ENCODE measurements around the gene CD80. TPM values are rescaled to one million over a fixed set of nuclear protein-coding genes. Genes with fewer than 3 reads are reported as not detected.
A peak's percentile ranks its signal among the peaks of the same experiment; 100 is the strongest.

Gene CD80
- total RNA-seq, 1 experiment from 2014 or later = not detected

DNA sequence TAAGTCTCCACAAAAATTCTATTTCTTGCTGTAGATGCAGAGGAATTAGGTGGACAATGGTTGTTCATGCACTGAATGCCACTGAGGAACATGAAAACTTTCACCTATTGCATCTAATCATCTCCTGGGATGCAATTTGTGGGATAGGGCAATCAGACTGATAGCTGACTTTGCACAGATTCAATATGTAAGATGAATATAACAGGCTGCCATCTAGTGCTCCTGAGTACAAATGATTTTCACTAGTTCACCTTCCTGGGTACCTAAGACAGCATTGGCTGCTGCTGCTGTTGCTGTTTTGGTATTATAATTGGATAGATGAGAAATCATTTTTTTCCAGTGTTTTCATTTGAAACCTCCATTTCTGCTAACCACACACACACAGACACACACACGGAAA, 41.4 kb downstream of the CD80 start:
- no peak overlapping the region for H3K4me3 ChIP-seq
- no peaks in the 10 kb centered on the region for H3K27me3 ChIP-seq (replicated peaks)
- H3K4me1 ChIP-seq (replicated peaks) = no peaks in the 10 kb centered on the region
- H3K9me3 ChIP-seq (replicated peaks) = no peaks in the 10 kb centered on the region
- no peak for DNase-seq (ENCODE audit: low read depth in 1 of 2, low spot score in 2 of 2)
- peaks cover 77% of the 10 kb centered on the region for H3K36me3 ChIP-seq
- no peak overlapping the region for H3K27ac ChIP-seq

DNA sequence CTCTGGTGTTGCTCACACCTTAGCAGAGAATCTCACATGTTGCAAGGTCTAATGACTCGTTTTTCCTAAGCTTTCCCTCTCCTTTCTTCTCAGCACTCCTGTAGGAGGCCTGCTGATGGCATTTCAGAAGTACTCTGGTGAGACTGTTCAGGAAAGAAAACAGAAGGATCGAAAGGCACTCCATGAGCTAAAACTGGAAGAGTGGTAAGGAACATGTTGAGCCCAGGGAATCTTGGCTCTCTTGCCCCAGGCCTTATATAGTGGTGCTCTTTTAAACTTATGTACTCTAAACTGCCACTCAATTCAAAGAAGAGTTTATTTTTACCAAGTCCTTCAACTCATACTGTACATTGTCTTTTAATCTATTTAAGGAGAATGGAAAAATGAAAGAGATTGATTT, 42.3 kb downstream of the CD80 start:
- H3K4me1 ChIP-seq (replicated peaks) = no peaks in the 10 kb centered on the region
- H3K27ac ChIP-seq = no peak overlapping the region
- no peaks in the 10 kb centered on the region for H3K27me3 ChIP-seq (replicated peaks)
- no peak overlapping the region for H3K4me3 ChIP-seq
- peaks cover 77% of the 10 kb centered on the region for H3K36me3 ChIP-seq
- DNase-seq (ENCODE audit: low read depth in 1 of 2, low spot score in 2 of 2) = no peak
- no peaks in the 10 kb centered on the region for H3K9me3 ChIP-seq (replicated peaks)

DNA sequence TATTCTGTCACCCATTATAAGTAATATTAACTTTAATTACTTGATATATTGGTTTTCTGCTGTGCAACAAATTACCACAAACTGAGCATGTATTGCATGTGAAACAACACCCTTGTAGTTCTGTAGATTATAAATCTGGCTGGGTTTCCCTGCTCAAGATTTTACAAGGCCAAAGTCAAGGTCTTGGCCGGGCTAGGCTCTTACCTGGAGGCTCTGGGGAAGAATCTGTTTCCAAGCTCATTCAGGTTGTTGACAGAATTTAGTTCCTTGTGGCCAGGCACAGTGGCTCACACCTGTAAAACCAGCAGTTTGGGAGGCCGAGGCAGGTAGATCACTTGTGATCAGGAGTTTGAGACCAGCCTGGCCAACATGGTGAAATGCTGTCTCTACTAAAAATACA, 44.8 kb downstream of the CD80 start:
- H3K27me3 ChIP-seq (replicated peaks) = no peaks in the 10 kb centered on the region
- no peak for DNase-seq (ENCODE audit: low read depth in 1 of 2, low spot score in 2 of 2)
- H3K27ac ChIP-seq = no peak overlapping the region
- H3K4me3 ChIP-seq = no peak overlapping the region
- H3K9me3 ChIP-seq (replicated peaks) = no peaks in the 10 kb centered on the region
- no peaks in the 10 kb centered on the region for H3K4me1 ChIP-seq (replicated peaks)
- peaks cover 60% of the 10 kb centered on the region for H3K36me3 ChIP-seq

DNA sequence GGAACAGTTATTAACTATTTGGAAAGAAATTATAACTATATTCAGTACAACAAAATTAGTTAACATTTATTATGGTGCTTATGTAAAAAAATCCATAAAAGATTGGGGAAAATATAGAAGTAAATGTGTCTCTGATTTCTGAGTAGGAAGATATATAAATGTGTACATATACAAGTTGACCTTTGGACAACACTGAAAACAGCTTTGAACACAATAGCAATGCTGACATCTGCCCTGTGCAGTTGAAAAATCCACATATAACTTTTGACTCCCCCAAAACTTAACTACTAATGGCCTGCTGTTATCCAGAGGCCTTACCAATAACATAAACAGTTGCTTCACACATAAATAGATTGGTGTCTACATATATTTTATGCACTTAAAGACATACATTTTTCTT, 48.7 kb downstream of the CD80 start:
- no peak overlapping the region for H3K4me3 ChIP-seq
- peaks cover 51% of the 10 kb centered on the region for H3K36me3 ChIP-seq
- H3K4me1 ChIP-seq (replicated peaks) = no peaks in the 10 kb centered on the region
- no peak overlapping the region for H3K27ac ChIP-seq
- H3K27me3 ChIP-seq (replicated peaks) = no peaks in the 10 kb centered on the region
- DNase-seq (ENCODE audit: low read depth in 1 of 2, low spot score in 2 of 2) = no peak
- no peaks in the 10 kb centered on the region for H3K9me3 ChIP-seq (replicated peaks)

DNA sequence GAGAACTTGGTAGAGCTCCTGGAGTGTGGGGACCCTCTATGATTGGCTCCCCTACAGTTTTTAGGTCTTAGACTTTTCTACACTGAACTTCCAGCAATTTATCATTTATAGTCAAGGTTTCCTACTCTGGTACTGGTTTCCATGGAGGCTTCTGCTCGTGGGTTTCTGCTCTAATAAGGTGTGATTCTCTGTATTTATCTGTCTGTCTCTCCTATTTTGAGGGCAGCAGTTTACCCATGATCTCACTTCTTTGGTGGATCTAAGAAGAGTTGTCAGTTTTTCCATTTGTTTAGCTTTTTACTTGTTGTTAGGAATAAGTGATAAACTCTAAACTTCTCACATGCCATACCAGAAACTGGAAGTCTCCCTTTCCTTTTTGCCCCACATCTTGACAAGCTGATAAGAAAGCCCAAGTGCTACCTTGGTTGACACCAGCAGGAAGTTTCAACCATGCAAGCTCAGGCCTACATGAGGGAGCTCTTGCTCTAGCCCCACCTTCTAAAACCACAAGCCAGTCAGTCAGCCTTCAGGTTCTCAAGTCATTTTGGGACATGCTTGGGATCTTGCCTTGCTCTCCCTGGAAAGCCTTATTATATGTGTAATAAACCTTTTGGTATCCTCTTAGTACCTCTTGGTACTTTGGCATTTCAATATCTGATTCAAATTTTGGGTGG, 51.1 kb downstream of the CD80 start:
- H3K4me3 ChIP-seq = no peak overlapping the region
- peaks cover 47% of the 10 kb centered on the region for H3K36me3 ChIP-seq
- H3K9me3 ChIP-seq (replicated peaks) = no peaks in the 10 kb centered on the region
- no peak overlapping the region for H3K27ac ChIP-seq
- no peak for DNase-seq (ENCODE audit: low read depth in 1 of 2, low spot score in 2 of 2)
- H3K4me1 ChIP-seq (replicated peaks) = no peaks in the 10 kb centered on the region
- no peaks in the 10 kb centered on the region for H3K27me3 ChIP-seq (replicated peaks)

DNA sequence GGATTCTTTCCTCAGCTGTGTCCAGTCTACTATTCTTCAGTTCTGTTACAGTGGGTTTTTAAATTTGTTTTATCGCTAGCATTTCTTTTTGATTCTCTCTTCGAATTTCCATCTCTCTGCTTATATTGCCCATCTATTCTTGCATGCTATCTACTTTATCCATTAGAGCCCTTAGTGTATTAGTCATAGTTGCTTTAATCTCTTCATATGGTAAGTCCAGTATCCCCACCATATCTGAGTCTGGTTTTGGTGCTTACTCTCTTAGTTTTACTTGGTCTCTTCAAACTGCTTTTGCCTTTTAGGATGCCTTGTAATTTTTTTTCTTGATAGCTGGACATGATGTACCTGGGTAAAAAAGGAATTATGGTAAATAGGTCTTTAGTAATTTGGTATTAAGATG, 52.0 kb downstream of the CD80 start:
- Histone ChIP-seq H3K27ac (no peak overlapping the region), H3K4me1 (replicated peaks) (no peaks in the 10 kb centered on the region), H3K9me3 (replicated peaks) (no peaks in the 10 kb centered on the region), H3K36me3 (peaks cover 43% of the 10 kb centered on the region), H3K27me3 (replicated peaks) (no peaks in the 10 kb centered on the region), H3K4me3 (no peak overlapping the region)
- DNase-seq (ENCODE audit: low read depth in 1 of 2, low spot score in 2 of 2) = no peak

DNA sequence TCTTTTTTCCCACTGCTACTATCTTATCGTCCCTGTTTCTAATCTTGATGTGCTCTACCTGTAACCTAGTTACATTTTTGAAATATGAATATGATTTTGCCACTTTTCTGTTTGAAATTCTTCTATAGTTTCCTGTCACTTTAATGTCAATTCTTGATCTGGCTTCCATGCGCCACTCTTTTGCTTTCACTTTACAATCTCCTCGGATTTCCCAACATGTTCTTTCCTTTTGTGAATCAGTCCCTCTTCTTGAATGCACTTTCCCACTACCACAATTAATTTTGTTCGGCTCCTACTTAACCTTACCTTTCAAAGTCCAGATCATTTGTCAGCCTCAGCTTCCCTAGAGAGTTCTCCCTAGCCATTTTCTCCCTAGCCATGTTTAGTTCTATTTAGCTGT, 52.8 kb downstream of the CD80 start:
- H3K36me3 ChIP-seq = peaks cover 43% of the 10 kb centered on the region
- H3K27me3 ChIP-seq (replicated peaks) = no peaks in the 10 kb centered on the region
- no peak overlapping the region for H3K4me3 ChIP-seq
- DNase-seq (ENCODE audit: low read depth in 1 of 2, low spot score in 2 of 2) = no peak
- H3K9me3 ChIP-seq (replicated peaks) = no peaks in the 10 kb centered on the region
- no peaks in the 10 kb centered on the region for H3K4me1 ChIP-seq (replicated peaks)
- no peak overlapping the region for H3K27ac ChIP-seq

DNA sequence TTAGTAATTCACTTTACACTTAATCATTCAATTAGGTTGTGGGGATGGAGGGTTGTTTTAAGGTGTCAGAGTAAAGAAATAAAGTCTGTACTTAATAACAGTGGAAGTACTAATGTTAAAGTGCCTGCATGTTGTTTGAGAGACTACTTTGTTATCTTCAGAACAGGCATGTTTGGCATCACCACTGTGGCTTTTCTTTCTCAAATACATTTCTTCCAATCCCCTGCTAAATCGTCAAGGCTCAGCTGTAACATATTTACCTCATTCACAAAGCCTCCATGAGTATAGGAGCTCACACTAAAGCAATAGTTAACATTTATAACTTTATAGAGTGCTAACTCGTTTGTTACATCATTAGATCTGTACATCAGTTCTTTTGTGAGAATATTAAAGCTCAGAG, 58.5 kb downstream of the CD80 start:
- Histone ChIP-seq H3K27ac (no peak overlapping the region), H3K4me1 (replicated peaks) (peaks cover 16% of the 10 kb centered on the region), H3K4me3 (no peak overlapping the region), H3K36me3 (peaks cover 23% of the 10 kb centered on the region; the same call in 1 of the 2 replicates), H3K9me3 (replicated peaks) (no peaks in the 10 kb centered on the region), H3K27me3 (replicated peaks) (no peaks in the 10 kb centered on the region)
- no peak for DNase-seq (ENCODE audit: low read depth in 1 of 2, low spot score in 2 of 2)

DNA sequence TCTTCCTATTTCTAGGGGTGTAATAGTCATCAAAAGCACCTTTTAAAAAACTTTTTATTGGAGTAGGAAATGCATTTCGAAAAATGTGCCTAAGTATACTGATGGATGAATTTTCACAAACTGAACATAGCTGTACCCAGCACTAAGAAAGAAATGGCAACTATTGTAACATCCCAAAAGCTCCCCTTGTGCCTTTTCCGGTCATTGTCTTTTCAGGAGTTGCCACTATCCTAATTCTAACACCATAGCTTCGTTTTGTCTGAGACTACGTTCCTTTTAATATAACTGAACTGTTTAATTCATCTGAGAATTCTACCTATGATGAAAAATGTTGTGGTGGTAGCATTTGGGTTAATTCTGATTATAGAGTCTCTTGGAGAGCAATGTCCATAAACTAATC, 59.1 kb downstream of the CD80 start:
- no peak for DNase-seq (ENCODE audit: low read depth in 1 of 2, low spot score in 2 of 2)
- no peaks in the 10 kb centered on the region for H3K9me3 ChIP-seq (replicated peaks)
- H3K4me1 ChIP-seq (replicated peaks) = peaks cover 16% of the 10 kb centered on the region
- H3K27ac ChIP-seq = no peak overlapping the region
- peaks cover 18% of the 10 kb centered on the region; the same call in 1 of the 2 replicates for H3K36me3 ChIP-seq
- no peak overlapping the region for H3K4me3 ChIP-seq
- H3K27me3 ChIP-seq (replicated peaks) = no peaks in the 10 kb centered on the region

DNA sequence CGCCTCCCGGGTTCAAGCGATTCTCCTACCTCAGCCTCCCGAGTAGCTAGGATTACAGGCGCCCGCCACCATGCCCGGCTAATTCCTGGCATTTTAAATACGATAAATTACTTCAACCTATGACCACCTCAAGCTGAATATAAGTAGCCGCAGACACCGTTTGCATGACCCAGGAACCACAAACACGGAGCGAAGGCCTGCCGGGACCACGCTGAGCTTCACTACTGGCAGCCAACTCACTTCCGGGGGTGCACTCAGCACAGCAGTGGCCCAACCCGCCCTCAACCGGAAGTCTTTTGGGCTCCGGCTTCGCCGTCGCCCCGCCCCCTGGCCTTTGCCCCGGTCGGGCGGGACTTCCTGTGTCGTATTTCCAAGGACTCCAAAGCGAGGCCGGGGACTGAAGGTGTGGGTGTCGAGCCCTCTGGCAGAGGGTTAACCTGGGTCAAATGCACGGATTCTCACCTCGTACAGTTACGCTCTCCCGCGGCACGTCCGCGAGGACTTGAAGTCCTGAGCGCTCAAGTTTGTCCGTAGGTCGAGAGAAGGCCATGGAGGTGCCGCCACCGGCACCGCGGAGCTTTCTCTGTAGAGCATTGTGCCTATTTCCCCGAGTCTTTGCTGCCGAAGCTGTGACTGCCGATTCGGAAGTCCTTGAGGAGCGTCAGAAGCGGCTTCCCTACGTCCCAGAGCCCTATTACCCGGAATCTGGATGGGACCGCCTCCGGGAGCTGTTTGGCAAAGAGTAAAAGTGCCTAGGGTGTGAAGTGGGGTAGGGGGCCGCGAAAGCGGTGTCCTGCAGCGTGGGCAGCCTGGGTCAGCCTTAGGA, 61.0 kb downstream of the CD80 start, which contains the start of gene TIMMDC1:
TIMMDC1 (plus strand) TSS at position 362 of the 826 bp plus-strand sequence; CDS start at position 549, 187 bp downstream.
- DNase-seq (ENCODE audit: low read depth in 1 of 2, low spot score in 2 of 2) = peak; percentile 90 to 94
- peak within 1 kb of the TSS; percentile 52 for H3K27ac ChIP-seq
- H3K36me3 ChIP-seq = peaks cover 8% of the 10 kb centered on the region; the same call in 1 of the 2 replicates
- no peaks in the 10 kb centered on the region for H3K27me3 ChIP-seq (replicated peaks)
- H3K9me3 ChIP-seq (replicated peaks) = no peaks in the 10 kb centered on the region
- peaks cover 16% of the 10 kb centered on the region for H3K4me1 ChIP-seq (replicated peaks)
- peak within 1 kb of the TSS; percentile 63 for H3K4me3 ChIP-seq

DNA sequence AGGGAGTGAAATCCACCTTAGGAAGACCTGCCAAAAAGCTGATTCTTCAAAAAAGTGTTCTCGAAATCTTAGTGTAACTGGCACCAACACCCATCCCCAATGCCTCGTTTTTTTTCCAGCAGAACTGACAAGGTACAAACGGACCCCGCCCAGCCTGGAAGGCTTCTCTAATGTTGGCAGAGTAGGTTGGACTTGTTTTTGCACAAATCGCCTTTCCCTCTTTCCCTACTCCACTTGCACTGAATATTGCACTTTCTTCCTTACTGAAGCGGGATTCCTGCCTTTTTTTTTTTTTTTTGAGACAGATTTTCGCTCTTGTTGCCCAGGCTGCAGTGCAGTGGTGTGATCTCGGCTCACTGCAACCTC, 61.6 kb downstream of the CD80 start:
- H3K27me3 ChIP-seq (replicated peaks) = no peaks in the 10 kb centered on the region
- peak overlapping the region; percentile 63 for H3K4me3 ChIP-seq
- H3K27ac ChIP-seq = peak overlapping the region; percentile 52
- no peaks in the 10 kb centered on the region for H3K9me3 ChIP-seq (replicated peaks)
- peaks cover 8% of the 10 kb centered on the region; the same call in 1 of the 2 replicates for H3K36me3 ChIP-seq
- H3K4me1 ChIP-seq (replicated peaks) = peaks cover 16% of the 10 kb centered on the region
- peak in 1 of 2 experiments; percentile 33 for DNase-seq (ENCODE audit: low read depth in 1 of 2, low spot score in 2 of 2)

DNA sequence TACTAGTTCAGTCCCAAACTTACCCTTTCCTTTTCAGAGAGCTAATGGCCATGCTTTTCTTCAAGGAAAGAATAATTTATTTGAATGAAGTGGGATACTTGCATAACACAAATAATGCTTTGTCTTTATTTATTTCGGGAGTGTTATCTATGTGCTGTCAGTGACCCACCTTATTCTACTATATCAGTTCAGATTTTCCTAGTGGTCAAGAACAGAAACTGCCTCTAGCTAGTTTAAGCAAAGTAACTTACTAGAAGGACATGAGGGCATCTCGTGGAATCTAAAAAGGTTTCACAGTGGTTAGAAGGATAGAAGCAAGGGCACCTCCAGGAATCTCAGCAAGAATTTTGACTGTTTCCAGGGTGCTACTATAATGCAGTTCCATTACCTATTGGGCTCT, 64.8 kb downstream of the CD80 start:
- Histone ChIP-seq H3K4me1 (replicated peaks) (peaks cover 8% of the 10 kb centered on the region), H3K9me3 (replicated peaks) (no peaks in the 10 kb centered on the region)
- DNase-seq (ENCODE audit: low read depth in 1 of 2, low spot score in 2 of 2) = no peak

DNA sequence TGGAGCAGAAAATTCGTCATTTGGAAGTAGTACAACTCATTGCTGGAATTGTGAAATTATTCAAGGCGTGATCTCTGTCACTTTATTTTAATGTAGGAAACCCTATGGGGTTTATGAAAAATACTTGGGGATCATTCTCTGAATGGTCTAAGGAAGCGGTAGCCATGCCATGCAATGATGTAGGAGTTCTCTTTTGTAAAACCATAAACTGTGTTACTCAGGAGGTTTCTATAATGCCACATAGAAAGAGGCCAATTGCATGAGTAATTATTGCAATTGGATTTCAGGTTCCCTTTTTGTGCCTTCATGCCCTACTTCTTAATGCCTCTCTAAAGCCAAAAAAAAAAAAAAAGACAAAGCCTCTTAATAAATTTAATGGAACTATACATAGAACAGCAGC, 66.6 kb downstream of the CD80 start:
- no peak for DNase-seq (ENCODE audit: low read depth in 1 of 2, low spot score in 2 of 2)
- H3K27ac ChIP-seq = no peak overlapping the region
- H3K27me3 ChIP-seq (replicated peaks) = no peaks in the 10 kb centered on the region
- peaks cover 4% of the 10 kb centered on the region; the same call in 1 of the 2 replicates for H3K4me1 ChIP-seq (replicated peaks)
- no peak overlapping the region for H3K4me3 ChIP-seq
- no peaks in the 10 kb centered on the region for H3K36me3 ChIP-seq
- H3K9me3 ChIP-seq (replicated peaks) = no peaks in the 10 kb centered on the region

More for the DNA sequence above, 64.8 kb downstream of the CD80 start:
- Histone ChIP-seq H3K36me3 (no peaks in the 10 kb centered on the region), H3K27ac (no peak overlapping the region), H3K4me3 (no peak overlapping the region), H3K27me3 (replicated peaks) (no peaks in the 10 kb centered on the region)

DNA sequence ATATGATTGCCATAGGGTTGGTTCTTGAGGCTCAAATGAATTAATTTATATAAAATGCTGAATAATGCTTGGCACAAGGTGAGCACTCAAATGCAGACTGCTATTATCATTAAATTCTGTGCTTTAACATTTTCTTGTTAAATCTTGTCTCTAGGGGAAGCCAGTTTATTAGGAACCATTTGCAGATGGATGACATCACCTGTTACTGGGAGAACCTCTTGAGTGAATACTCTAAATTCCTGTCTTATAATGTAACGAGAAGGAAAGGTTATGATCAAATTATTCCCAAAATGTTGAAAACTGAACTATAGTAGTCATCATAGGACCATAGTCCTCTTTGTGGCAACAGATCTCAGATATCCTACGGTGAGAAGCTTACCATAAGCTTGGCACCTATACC, 67.3 kb downstream of the CD80 start:
- H3K27ac ChIP-seq = no peak overlapping the region
- no peaks in the 10 kb centered on the region for H3K9me3 ChIP-seq (replicated peaks)
- DNase-seq (ENCODE audit: low read depth in 1 of 2, low spot score in 2 of 2) = no peak
- H3K4me3 ChIP-seq = no peak overlapping the region
- no peaks in the 10 kb centered on the region for H3K27me3 ChIP-seq (replicated peaks)
- peaks cover under 1% of the 10 kb centered on the region; the same call in 1 of the 2 replicates for H3K4me1 ChIP-seq (replicated peaks)
- no peaks in the 10 kb centered on the region for H3K36me3 ChIP-seq
